HG03139 (cell line): ENCODE data around the gene MED17.
A peak's percentile ranks its signal among the peaks of the same experiment; 100 is the strongest.
"Not testable (repeated sequence)": the region's sequence is repeated elsewhere in the genome, so short reads cannot be mapped to it uniquely, and the experiment has no call there.

ENCODE experiments used
- ATAC-seq: cut with Tn5 transposase; IDR thresholded peaks from one replicate; pipeline ENCODE4 v1.9.1; 2021; ENCODE audit not compliant: unreplicated experiment

The MED17 gene, protein sequence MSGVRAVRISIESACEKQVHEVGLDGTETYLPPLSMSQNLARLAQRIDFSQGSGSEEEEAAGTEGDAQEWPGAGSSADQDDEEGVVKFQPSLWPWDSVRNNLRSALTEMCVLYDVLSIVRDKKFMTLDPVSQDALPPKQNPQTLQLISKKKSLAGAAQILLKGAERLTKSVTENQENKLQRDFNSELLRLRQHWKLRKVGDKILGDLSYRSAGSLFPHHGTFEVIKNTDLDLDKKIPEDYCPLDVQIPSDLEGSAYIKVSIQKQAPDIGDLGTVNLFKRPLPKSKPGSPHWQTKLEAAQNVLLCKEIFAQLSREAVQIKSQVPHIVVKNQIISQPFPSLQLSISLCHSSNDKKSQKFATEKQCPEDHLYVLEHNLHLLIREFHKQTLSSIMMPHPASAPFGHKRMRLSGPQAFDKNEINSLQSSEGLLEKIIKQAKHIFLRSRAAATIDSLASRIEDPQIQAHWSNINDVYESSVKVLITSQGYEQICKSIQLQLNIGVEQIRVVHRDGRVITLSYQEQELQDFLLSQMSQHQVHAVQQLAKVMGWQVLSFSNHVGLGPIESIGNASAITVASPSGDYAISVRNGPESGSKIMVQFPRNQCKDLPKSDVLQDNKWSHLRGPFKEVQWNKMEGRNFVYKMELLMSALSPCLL

GRCh38 chr11:93784145-93784934, at the start of gene MED17:
Gene MED17, plus strand, starts transcription at chr11:93784282. Its CDS starts 232 bp downstream, at chr11:93784514.
- ATAC-seq = peak; percentile 97

DNA sequence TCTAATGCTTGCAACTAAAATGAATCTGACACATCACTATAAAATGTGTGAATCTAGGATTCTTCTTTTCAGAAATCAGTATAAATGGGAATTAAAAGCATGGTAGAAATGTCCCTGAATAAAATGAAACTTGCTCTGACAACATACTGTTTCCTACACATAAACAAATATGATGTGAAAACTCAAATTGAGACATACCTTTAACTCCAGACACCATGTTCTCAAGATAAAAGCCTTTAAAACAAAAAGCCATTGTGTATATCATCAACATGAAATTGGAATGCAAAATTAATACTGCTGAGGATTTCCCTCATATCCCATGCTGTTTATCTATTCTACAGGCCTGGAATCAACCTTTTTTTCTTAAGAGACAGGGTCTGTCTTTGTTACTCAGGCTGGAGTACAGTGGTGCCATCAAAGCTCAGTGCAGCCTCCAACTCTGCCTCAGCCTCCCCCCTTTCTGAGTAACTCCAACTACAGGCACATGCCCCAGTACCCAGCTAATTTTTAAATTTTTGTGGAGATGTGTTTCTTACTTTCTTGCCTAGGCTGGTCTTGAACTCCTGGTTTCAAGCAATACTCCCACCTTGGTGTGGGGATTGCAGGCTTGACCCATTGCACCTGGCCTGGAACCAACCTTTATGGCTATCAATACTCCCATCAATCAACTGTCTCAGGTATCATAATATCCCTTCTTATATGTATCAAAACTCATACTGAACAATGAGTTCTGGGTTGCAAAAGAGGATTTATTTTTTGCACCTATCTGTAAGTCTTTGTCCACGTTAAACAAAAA, 49.5 kb upstream of the MED17 start:
- ATAC-seq = no peak

DNA sequence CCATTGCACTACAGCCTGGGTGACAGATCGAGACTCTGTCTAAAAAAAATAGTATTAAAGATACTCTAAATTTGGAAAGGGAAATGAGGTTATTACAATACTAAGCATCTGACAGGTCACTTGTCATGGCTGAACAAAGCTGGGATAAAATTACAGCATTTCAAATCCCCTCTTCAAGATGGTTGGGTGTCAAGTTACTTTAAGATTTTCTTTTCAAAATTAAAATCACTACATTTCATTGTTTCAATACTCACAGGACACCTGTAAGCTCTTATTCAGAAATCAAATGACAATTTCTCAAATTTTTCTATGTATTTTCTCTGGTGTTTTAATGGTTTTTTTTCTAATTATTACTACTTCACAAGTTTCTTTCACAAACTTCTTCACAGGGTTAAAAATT, 48.5 kb upstream of the MED17 start:
- no peak for ATAC-seq

DNA sequence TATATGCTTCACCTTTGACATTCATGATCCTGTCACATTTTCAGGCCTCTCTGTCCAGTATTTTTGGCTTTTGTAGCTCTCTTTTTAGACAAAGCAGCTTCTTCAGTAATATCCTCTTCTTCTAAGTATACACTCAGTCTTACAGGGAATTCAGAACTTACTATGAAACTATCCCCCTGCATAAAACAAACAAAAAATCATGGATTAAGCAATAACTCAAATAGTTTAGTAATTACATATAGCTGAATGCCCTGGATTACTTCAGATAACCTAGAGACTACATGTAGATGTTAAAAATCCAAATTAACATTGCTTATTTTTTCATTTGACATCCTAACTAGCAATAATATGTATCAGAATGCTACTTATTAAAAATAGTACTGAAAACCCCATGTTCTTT, 48.0 kb upstream of the MED17 start:
- ATAC-seq = no peak

- ATAC-seq = no peak
Observed at GRCh38 chr11:93737904-93738612, 46.0 kb upstream of the MED17 start.

DNA sequence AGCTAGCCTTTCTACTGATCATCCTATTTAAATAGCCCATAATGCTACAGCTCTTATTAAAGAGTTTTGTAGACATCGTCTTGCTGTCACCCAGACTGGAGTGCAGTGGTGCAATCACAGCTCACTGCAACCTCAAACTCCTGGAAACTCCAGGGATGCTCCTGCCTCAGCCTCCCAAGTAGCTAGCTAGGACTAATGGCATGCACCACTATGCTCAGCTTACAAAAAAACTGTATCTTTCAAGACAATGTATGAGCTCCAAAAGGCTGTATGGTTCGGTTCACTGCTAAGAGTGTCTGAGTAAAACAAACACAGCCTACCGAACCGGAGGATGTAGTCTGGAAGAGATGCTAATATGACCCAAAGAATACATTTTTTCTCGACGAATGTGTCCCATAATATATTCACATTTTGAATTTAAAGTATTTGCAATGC, 45.4 kb upstream of the MED17 start:
- no peak for ATAC-seq

- no peak for ATAC-seq
Observed at GRCh38 chr11:93740031-93740729, 43.9 kb upstream of the MED17 start.

DNA sequence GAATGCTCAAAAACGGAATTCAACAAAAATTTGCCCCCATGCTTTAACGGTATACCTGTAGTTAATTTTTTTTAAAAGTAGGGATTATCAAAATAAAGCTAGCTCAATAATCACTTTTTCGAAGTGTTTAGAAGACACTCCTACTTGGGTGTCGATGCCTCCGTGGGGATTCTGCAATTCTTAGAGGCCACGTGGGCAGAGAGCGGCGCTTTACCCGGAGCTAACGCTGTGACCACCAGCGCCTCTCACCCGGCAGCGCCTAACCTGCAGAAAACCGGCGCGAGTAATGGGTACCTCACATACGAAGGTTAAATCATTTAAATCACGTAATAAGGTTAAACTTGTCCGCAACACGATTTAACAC, 43.4 kb upstream of the MED17 start:
- ATAC-seq = peak; percentile 33

DNA sequence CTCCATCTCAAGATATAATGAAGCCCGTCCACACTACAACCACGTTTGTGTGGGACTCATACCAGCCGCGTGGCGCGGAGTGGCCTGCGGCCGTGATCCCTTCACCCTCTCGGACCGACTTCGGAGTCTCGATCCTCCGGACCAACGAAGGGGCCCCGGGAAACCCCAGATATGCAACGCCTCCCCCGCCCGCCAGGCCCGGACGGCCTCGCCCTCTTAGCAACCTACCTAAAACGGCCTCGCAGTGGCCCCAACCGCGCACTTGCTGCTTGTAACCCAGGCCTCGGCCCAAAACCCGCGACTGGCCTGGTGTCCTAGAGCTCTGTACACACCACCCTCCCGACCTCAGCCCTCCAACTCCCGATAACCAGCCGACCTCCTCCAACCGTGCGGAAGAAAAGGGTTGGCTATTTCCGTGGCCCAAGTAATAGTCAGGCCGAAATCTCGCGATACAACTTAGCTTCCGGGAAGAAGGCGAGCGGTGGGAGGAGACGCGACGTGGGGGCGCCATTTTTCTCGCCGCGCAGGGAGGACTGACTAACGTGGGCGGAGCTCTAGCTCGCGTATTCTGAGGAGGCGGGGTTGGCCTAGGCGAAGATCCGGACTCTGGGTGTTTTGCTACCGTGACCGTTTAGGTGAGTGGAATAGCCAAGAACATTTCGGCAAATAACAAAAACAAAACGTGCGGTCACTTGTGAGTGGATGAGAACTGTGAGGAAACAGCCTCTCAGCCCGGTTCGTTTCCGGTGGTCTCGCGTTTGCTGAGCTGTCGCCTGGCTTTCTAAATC, 42.8 kb upstream of the MED17 start, which contains the start of the genes C11orf54 and TAF1D:
C11orf54 (plus strand) TSS at position 579 of the 788 bp plus-strand sequence. CDS start 5,722 bp downstream, outside the sequence.
TAF1D (minus strand) TSS at position 402 of the 788 bp plus-strand sequence. CDS start 2,191 bp downstream, outside the sequence.
- peak; percentile 81 for ATAC-seq

DNA sequence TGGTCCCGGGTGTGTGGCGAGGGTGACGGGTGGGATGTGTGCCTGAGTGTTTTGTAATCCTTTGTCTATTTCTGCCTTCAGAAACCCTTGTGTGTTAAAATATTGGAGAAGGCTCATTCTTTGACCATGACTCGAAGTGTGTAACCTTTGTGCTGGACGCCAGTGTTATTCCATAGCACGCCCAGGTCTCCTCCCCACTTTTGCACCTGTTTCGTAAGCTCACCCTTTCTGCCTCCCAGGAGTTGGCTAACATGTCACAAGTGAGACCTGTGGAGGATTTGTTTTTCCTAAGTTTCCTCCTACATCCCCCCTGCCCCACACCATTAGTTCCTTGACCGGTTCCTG, 42.2 kb upstream of the MED17 start:
- peak; percentile 5 for ATAC-seq

GRCh38 chr11:93743291-93743690, 40.8 kb upstream of the MED17 start:
- no peak for ATAC-seq

DNA sequence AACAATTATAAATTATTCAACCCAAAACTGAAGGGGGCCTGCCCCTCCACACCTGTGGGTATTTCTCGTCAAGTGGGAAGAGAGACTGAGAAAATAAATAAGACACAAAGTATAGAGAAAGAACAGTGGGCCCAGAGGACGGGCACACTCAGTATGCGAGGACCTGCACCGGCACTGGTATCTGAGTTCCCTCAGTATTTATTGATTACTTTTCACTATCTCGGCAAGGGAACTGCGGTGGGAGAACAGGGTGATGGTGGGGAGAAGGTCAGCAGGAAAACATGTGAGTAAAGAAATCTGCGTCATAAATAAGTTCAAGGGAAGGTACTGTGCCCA, 39.4 kb upstream of the MED17 start:
- no peak for ATAC-seq

DNA sequence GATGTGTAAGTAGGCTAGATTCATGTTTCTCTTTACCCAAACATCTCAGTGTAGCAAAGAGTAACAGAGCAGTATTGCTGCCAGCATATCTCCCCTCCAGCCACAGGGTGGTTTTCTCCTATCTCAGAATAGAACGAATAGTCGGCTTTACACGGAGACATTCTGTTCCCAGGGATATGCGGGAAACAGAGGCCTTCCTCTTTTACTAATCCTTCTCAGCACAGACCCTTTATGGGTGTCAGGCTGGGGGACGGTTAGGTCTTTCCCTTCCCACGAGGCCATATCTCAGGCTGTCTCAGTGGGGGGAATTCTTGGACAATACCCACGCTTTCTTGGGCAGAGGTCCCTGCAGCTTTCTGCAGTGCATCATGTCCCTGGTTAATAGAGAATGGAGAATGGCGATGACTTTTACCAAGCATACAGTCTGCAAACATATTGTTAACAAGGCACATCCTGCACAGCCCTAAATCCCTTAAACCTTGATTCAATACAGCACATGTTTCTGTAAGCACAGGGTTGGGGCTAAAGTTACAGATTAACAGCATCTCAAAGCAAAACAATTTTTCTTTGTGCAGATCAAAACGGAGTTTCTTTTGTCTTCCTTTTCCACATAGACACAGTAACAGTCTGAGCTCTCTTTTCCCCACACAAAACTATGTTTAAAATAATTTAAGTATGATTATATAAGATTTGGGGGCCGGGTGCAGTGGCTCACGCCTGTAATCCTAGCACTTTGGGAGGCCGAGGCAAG, 38.9 kb upstream of the MED17 start:
- not testable (repeated sequence) for ATAC-seq

- no peak for ATAC-seq
Observed at GRCh38 chr11:93746101-93746500, 38.0 kb upstream of the MED17 start.

DNA sequence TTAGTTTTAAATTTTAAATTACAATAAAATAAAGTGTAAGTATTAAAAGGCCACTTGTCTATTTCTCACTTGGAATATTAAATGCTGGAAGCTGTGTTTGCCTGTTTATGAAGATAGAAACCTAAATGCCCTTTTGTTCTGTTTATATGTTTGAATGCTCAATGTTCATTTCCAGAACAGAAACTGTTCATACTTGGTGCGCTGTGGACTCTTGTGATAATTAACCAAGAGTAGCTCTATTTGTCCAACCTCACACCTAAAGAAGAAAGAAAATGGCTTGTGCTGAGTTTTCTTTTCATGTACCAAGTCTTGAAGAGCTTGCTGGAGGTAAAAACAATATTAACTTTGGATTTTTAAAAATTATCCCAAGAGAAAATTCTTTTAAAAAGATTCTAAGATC, 37.0 kb upstream of the MED17 start:
- peak; percentile 85 for ATAC-seq

DNA sequence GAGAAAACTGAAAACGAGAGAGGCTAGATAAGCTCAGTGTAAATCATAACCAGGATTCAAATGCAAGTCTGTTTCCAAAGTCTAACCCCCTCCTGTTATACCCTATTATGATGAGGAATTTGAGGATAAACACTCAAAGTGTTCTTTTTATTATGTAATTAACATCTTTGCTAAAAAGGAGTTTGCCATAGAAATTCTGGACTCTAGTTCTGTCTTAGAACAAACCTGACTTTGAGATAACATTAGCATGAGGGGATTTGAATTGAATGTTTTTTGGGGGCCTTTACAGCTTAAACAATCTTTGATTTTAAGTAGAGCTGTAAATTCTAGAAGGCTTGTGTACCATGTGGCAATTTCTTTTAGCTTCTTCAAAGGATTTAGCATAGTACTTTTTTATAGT, 33.1 kb upstream of the MED17 start:
- no peak for ATAC-seq

GRCh38 chr11:93753241-93753640, 30.8 kb upstream of the MED17 start:
- no peak for ATAC-seq

DNA sequence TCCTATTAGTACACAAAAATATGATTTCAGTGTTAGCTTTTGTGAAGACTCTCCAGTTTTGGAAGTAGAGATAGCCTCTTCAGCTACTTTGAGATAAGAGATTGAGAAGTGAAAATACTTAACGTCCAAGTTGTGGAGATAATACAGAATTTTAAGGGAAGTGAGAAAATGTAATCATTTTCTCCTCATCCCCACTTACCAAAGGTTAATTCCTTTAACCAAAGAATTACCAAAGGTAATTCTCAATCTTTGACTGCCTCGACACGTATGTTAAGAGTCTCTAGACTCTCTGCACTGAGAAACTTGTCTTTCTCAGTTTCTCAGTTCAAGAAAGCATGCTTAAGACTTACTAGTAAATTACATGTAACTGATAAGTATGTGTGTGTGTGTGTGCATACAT, 27.3 kb upstream of the MED17 start:
- no peak for ATAC-seq
